WTC11 (cell line): ENCODE measurements around the gene TCN1. TPM values are rescaled to one million over a fixed set of nuclear protein-coding genes. Genes with fewer than 3 reads are reported as not detected.

ENCODE experiments used
- ATAC-seq: fragments of 200-7000 bp; cut with Tn5 transposase; 2 replicates; pipeline ENCODE4 v1.10.0; 2021; ENCODE audit warnings: mild to moderate bottlenecking, moderate library complexity
- CTCF ChIA-PET: fragments of 300-600 bp; sonication (Branson Sonifier 250); formaldehyde crosslinking; loops from one replicate; lab custom pipeline; 2021; ENCODE audit warnings: antibody characterized with exemption; lab: Charles Lee
- POLR2A ChIA-PET: fragments of 350-600 bp; sonication (Branson Sonifier 250); formaldehyde crosslinking; loops from one replicate; lab custom pipeline; 2021; ENCODE audit warnings: antibody characterized with exemption; lab: Charles Lee
- DNase-seq: peaks from one replicate; pipeline ENCODE4 v3.0.0; 2021; ENCODE audit warnings: low spot score
- H3K27ac Mint-ChIP-seq: 2 replicates; pipeline ENCODE4 v1.8.0; 2021; ENCODE audit warnings: mixed read lengths
- H3K27me3 Mint-ChIP-seq: 2 replicates; pipeline ENCODE4 v1.8.0; 2021; ENCODE audit warnings: low read depth, mild to moderate bottlenecking, moderate library complexity, mixed read lengths
- H3K36me3 Mint-ChIP-seq: 2 replicates; pipeline ENCODE4 v1.8.0; 2021; ENCODE audit warnings: mixed read lengths
- H3K4me1 Mint-ChIP-seq: 2 replicates; pipeline ENCODE4 v1.8.0; 2022; ENCODE audit warnings: mixed read lengths
- H3K4me3 Mint-ChIP-seq: 2 replicates; pipeline ENCODE4 v1.8.0; 2021; ENCODE audit warnings: mild to moderate bottlenecking, moderate library complexity, mixed read lengths
- H3K9me3 Mint-ChIP-seq: 2 replicates; pipeline ENCODE4 v1.8.0; 2021; ENCODE audit warnings: mixed read lengths
- CBFB ChIP-seq: sonication (generic); formaldehyde crosslinking; IDR thresholded peaks from 2 replicates; pipeline ENCODE4 v1.8.1; 2022; ENCODE audit warnings: mild to moderate bottlenecking, low read depth, missing genetic modification reagents
- CREB1 ChIP-seq: sonication (generic); formaldehyde crosslinking; IDR thresholded peaks from 2 replicates; pipeline ENCODE4 v1.8.0; 2023; ENCODE audit warnings: mild to moderate bottlenecking, missing genetic modification reagents
- ELF4 ChIP-seq: sonication (generic); formaldehyde crosslinking; IDR thresholded peaks from 2 replicates; pipeline ENCODE4 v1.8.1; 2022; ENCODE audit warnings: low read depth, mild to moderate bottlenecking, moderate library complexity, missing genetic modification reagents
- EMX1 ChIP-seq: fragments of 250-450 bp; sonication (Bioruptor Pico); IDR thresholded peaks from 2 replicates; pipeline ENCODE4 v1.8.0; 2021; ENCODE audit warnings: mild to moderate bottlenecking
- FOXP1 ChIP-seq: sonication (generic); formaldehyde crosslinking; IDR thresholded peaks from 2 replicates; pipeline ENCODE4 v1.8.0; 2022; ENCODE audit warnings: missing genetic modification reagents, mild to moderate bottlenecking, moderate library complexity, borderline replicate concordance
- GABPB1 ChIP-seq: sonication (generic); formaldehyde crosslinking; IDR thresholded peaks from 2 replicates; pipeline ENCODE4 v1.8.1; 2023; ENCODE audit warnings: mild to moderate bottlenecking, missing genetic modification reagents
- GRHL2 ChIP-seq: fragments of 250-450 bp; sonication (Bioruptor Pico); IDR thresholded peaks from 2 replicates; pipeline ENCODE4 v1.8.0; 2022; ENCODE audit warnings: mild to moderate bottlenecking, moderate library complexity; ENCODE audit not compliant: insufficient replicate concordance, severe bottlenecking
- GTF2I ChIP-seq: fragments of 250-450 bp; sonication (Bioruptor Pico); conservative IDR thresholded peaks from 2 replicates; pipeline ENCODE4 v1.4.0; 2021; ENCODE audit warnings: mild to moderate bottlenecking
- IRF2 ChIP-seq: sonication (generic); formaldehyde crosslinking; IDR thresholded peaks from 2 replicates; pipeline ENCODE4 v1.8.0; 2022; ENCODE audit warnings: low read depth, missing genetic modification reagents, borderline replicate concordance
- OVOL2 ChIP-seq: fragments of 250-450 bp; sonication (Bioruptor Pico); IDR thresholded peaks from 2 replicates; pipeline ENCODE4 v1.9.0; 2021; ENCODE audit warnings: mild to moderate bottlenecking, borderline replicate concordance
- TEAD1 ChIP-seq: sonication (generic); formaldehyde crosslinking; IDR thresholded peaks from 2 replicates; pipeline ENCODE4 v1.8.0; 2022; ENCODE audit warnings: mild to moderate bottlenecking, missing genetic modification reagents
- TP53 ChIP-seq: sonication (generic); formaldehyde crosslinking; IDR thresholded peaks from 2 replicates; pipeline ENCODE4 v1.8.1; 2023; ENCODE audit warnings: mild to moderate bottlenecking, missing genetic modification reagents
- ZBTB21 ChIP-seq: sonication (generic); formaldehyde crosslinking; IDR thresholded peaks from 2 replicates; pipeline ENCODE4 v1.8.1; 2023; ENCODE audit warnings: mild to moderate bottlenecking, missing genetic modification reagents, borderline replicate concordance
- ZNF263 ChIP-seq: sonication (generic); formaldehyde crosslinking; IDR thresholded peaks from 2 replicates; pipeline ENCODE4 v1.8.1; 2022; ENCODE audit warnings: low read depth, mild to moderate bottlenecking, moderate library complexity, missing genetic modification reagents
- ZNF317 ChIP-seq: sonication (generic); formaldehyde crosslinking; IDR thresholded peaks from 2 replicates; pipeline ENCODE4 v1.8.1; 2023; ENCODE audit warnings: low read depth, mild to moderate bottlenecking, moderate library complexity, missing genetic modification reagents, borderline replicate concordance
- total RNA-seq: library from RNA; stranded (reverse); gene quantifications from 3 replicates; pipeline ENCODE4 v1.2.3, GENCODE V29; 2021
- TF ChIP-seq, protein P1 (sequence below): sonication (generic); formaldehyde crosslinking; conservative IDR thresholded peaks from 2 replicates; pipeline ENCODE4 v1.8.1; 2022; ENCODE audit warnings: mild to moderate bottlenecking, missing genetic modification reagents
- TF ChIP-seq, protein P2 (sequence below): sonication (generic); formaldehyde crosslinking; IDR thresholded peaks from 2 replicates; pipeline ENCODE4 v1.8.1; 2022; ENCODE audit warnings: low read depth, mild to moderate bottlenecking, moderate library complexity, missing genetic modification reagents, borderline replicate concordance
- TF ChIP-seq, protein P3 (sequence below): sonication (generic); formaldehyde crosslinking; IDR thresholded peaks from 2 replicates; pipeline ENCODE4 v1.8.1; 2023; ENCODE audit warnings: mild to moderate bottlenecking, missing genetic modification reagents, moderate library complexity
- TF ChIP-seq, protein P4 (sequence below): sonication (generic); formaldehyde crosslinking; IDR thresholded peaks from 2 replicates; pipeline ENCODE4 v1.8.1; 2022; ENCODE audit warnings: mild to moderate bottlenecking, moderate library complexity, missing genetic modification reagents
- TF ChIP-seq, protein P5 (sequence below): sonication (generic); formaldehyde crosslinking; IDR thresholded peaks from 2 replicates; pipeline ENCODE4 v1.8.1; 2022; ENCODE audit warnings: missing genetic modification reagents, borderline replicate concordance
- TF ChIP-seq, protein P6 (sequence below): fragments of 250-450 bp; sonication (Bioruptor Pico); IDR thresholded peaks from 2 replicates; pipeline ENCODE4 v1.8.0; 2021; ENCODE audit warnings: mild to moderate bottlenecking
- TF ChIP-seq, protein P7 (sequence below): sonication (generic); formaldehyde crosslinking; IDR thresholded peaks from 2 replicates; pipeline ENCODE4 v1.8.0; 2022; ENCODE audit warnings: missing genetic modification reagents
- TF ChIP-seq, protein P8 (sequence below): fragments of 250-450 bp; sonication (Bioruptor Pico); IDR thresholded peaks from 2 replicates; pipeline ENCODE4 v1.9.0; 2021; ENCODE audit warnings: mild to moderate bottlenecking

The TCN1 gene
- total RNA-seq, 1 experiment from 2014 or later: not detected

DNA sequence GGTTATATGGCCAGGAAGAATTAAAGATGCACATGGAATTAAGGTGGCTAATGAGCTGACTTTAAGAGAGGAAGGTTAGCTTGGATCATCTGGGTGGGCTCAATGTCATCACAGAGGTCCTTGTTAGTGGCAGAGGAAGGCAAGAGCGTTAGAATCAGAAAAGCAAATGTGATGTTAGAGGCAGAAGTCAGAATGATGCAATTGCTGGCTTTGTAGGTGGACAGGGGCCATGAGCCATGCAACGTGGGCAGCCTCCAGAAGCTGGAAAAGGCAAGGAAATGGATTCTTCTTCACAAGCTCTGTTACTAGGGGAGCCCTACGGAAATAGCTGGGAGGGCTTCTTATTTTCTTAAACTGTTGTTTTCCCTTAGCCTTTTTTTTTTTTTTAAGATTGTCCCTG, 18.7 kb downstream of the TCN1 start:
- Mint-ChIP-seq H3K4me1 (peaks cover 6% of the 10 kb centered on the region), H3K4me3 (no peak overlapping the region), H3K36me3 (no peaks in the 10 kb centered on the region), H3K9me3 (peaks cover 7% of the 10 kb centered on the region), H3K27me3 (no peaks in the 10 kb centered on the region), H3K27ac (no peak overlapping the region)
- POLR2A ChIA-PET: no interaction called here
- CTCF ChIA-PET: interaction anchor here (0.5 kb wide), 1 partner anchor 32 kb away, joined by 3 read pairs; no protein-coding TSS in a partner anchor
- TF ChIP-seq, protein P1, sequence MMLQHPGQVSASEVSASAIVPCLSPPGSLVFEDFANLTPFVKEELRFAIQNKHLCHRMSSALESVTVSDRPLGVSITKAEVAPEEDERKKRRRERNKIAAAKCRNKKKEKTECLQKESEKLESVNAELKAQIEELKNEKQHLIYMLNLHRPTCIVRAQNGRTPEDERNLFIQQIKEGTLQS (CRISPR knock-in tag): no peak
- TF ChIP-seq CBFB (CRISPR knock-in tag) (no peak), EMX1 (CRISPR knock-in tag) (no peak), TEAD1 (CRISPR knock-in tag) (no peak), ZNF263 (no peak), CREB1 (CRISPR knock-in tag) (no peak), OVOL2 (CRISPR knock-in tag) (no peak), ZNF317 (CRISPR knock-in tag) (no peak), TP53 (CRISPR knock-in tag) (no peak), GABPB1 (CRISPR knock-in tag) (no peak)
- TF ChIP-seq, protein P2, sequence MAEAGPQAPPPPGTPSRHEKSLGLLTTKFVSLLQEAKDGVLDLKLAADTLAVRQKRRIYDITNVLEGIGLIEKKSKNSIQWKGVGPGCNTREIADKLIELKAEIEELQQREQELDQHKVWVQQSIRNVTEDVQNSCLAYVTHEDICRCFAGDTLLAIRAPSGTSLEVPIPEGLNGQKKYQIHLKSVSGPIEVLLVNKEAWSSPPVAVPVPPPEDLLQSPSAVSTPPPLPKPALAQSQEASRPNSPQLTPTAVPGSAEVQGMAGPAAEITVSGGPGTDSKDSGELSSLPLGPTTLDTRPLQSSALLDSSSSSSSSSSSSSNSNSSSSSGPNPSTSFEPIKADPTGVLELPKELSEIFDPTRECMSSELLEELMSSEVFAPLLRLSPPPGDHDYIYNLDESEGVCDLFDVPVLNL (CRISPR knock-in tag): no peak
- TF ChIP-seq, protein P3, sequence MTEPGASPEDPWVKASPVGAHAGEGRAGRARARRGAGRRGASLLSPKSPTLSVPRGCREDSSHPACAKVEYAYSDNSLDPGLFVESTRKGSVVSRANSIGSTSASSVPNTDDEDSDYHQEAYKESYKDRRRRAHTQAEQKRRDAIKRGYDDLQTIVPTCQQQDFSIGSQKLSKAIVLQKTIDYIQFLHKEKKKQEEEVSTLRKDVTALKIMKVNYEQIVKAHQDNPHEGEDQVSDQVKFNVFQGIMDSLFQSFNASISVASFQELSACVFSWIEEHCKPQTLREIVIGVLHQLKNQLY (CRISPR knock-in tag): no peak
- TF ChIP-seq, protein P4, sequence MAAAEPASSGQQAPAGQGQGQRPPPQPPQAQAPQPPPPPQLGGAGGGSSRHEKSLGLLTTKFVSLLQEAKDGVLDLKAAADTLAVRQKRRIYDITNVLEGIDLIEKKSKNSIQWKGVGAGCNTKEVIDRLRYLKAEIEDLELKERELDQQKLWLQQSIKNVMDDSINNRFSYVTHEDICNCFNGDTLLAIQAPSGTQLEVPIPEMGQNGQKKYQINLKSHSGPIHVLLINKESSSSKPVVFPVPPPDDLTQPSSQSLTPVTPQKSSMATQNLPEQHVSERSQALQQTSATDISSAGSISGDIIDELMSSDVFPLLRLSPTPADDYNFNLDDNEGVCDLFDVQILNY (CRISPR knock-in tag): no peak
- TF ChIP-seq, protein P5, sequence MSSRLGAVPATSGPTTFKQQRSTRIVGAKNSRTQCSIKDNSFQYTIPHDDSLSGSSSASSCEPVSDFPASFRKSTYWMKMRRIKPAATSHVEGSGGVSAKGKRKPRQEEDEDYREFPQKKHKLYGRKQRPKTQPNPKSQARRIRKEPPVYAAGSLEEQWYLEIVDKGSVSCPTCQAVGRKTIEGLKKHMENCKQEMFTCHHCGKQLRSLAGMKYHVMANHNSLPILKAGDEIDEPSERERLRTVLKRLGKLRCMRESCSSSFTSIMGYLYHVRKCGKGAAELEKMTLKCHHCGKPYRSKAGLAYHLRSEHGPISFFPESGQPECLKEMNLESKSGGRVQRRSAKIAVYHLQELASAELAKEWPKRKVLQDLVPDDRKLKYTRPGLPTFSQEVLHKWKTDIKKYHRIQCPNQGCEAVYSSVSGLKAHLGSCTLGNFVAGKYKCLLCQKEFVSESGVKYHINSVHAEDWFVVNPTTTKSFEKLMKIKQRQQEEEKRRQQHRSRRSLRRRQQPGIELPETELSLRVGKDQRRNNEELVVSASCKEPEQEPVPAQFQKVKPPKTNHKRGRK (CRISPR knock-in tag): no peak
- DNase-seq (no peak), ATAC-seq (no peak)

DNA sequence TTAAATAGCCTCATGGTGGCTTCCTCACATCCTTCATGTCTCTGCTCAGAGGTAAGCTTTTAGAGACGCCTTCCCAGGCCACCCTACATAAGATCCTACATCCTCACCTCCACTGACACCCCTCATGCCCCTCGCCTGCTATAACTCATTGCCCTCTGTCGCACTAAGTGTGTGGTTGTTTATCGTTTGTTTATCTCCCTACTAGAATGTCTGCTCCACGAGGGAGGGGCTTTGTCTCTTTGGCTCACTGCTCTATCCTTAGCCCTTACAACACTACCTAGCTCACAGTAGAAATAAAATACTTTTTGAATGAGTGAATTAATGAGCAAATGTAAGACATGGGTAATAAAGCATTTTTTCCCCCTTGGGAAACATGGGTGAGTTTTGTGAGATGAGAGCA, 19.7 kb downstream of the TCN1 start:
- Mint-ChIP-seq H3K4me3 (no peak overlapping the region), H3K27me3 (no peaks in the 10 kb centered on the region), H3K4me1 (peaks cover 6% of the 10 kb centered on the region), H3K9me3 (peaks cover 6% of the 10 kb centered on the region), H3K36me3 (no peaks in the 10 kb centered on the region), H3K27ac (no peak overlapping the region)
- ChIA-PET POLR2A (no interaction called here), CTCF (interaction anchor here (0.9 kb wide), 1 partner anchor 72 kb away, joined by 4 read pairs; no protein-coding TSS in a partner anchor)
- ATAC-seq: no peak
- no peak for DNase-seq
- no peak for TF ChIP-seq GABPB1 (CRISPR knock-in tag)
- no peak for TF ChIP-seq ELF4 (CRISPR knock-in tag)
- no peak for TF ChIP-seq ZBTB21 (CRISPR knock-in tag)
- TF ChIP-seq IRF2 (CRISPR knock-in tag): no peak
- TF ChIP-seq, protein P6, sequence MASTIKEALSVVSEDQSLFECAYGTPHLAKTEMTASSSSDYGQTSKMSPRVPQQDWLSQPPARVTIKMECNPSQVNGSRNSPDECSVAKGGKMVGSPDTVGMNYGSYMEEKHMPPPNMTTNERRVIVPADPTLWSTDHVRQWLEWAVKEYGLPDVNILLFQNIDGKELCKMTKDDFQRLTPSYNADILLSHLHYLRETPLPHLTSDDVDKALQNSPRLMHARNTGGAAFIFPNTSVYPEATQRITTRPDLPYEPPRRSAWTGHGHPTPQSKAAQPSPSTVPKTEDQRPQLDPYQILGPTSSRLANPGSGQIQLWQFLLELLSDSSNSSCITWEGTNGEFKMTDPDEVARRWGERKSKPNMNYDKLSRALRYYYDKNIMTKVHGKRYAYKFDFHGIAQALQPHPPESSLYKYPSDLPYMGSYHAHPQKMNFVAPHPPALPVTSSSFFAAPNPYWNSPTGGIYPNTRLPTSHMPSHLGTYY (CRISPR knock-in tag): no peak
- TF ChIP-seq, protein P7, sequence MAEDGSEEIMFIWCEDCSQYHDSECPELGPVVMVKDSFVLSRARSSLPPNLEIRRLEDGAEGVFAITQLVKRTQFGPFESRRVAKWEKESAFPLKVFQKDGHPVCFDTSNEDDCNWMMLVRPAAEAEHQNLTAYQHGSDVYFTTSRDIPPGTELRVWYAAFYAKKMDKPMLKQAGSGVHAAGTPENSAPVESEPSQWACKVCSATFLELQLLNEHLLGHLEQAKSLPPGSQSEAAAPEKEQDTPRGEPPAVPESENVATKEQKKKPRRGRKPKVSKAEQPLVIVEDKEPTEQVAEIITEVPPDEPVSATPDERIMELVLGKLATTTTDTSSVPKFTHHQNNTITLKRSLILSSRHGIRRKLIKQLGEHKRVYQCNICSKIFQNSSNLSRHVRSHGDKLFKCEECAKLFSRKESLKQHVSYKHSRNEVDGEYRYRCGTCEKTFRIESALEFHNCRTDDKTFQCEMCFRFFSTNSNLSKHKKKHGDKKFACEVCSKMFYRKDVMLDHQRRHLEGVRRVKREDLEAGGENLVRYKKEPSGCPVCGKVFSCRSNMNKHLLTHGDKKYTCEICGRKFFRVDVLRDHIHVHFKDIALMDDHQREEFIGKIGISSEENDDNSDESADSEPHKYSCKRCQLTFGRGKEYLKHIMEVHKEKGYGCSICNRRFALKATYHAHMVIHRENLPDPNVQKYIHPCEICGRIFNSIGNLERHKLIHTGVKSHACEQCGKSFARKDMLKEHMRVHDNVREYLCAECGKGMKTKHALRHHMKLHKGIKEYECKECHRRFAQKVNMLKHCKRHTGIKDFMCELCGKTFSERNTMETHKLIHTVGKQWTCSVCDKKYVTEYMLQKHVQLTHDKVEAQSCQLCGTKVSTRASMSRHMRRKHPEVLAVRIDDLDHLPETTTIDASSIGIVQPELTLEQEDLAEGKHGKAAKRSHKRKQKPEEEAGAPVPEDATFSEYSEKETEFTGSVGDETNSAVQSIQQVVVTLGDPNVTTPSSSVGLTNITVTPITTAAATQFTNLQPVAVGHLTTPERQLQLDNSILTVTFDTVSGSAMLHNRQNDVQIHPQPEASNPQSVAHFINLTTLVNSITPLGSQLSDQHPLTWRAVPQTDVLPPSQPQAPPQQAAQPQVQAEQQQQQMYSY (CRISPR knock-in tag): no peak
- TF ChIP-seq GTF2I: no peak
- TF ChIP-seq GRHL2 (CRISPR knock-in tag): no peak
- no peak for TF ChIP-seq FOXP1 (CRISPR knock-in tag)
- TF ChIP-seq, protein P8, sequence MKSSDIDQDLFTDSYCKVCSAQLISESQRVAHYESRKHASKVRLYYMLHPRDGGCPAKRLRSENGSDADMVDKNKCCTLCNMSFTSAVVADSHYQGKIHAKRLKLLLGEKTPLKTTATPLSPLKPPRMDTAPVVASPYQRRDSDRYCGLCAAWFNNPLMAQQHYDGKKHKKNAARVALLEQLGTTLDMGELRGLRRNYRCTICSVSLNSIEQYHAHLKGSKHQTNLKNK (CRISPR knock-in tag): no peak
- TF ChIP-seq, protein P4 (CRISPR knock-in tag): no peak
